Measurements from ENCODE around the gene IQCN.

IQCN gene

DNA sequence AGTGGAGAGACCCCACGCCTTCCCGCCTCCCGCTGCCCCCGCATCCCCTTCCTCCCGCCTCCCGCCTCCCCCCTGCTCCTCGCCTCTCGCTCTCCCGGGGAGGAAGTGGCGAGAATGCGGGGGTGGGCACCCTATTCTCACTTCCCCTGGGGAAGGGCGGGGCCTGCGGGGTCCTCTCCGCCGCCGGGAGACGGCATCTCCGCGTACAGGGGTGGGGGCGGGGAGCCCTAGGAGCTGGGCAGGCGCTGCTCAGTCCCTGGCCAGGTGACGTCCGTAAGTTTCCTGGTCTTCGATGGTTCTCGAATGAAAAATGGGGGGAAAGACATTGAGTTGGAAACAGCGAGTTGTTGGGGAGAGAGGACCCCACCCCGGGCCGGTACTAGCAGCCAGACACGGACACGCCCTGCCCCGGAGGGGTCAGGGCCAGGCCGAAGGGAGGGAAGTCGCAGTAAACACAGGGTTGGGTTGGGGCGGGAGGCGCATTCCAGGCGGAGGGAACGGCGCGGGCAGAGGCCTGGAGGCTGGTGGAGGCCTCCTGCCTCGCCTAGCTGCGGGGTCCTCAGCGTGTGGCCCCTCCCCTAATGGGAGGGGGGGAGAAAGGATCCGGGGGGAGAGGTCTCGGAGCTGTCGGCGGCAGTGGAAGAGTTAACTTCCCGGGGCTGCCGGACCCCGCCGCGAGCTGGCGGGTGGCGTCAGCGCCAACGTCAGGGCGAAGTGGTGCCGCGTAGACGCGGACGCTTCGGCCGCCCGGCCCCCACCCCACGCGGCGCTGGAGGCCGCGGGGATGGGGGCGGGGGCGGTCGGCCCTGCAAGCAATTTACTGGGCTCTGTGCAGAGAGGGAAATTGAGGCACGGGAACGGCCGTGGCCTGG, 17.6 kb upstream of the IQCN start:
- peak overlapping the region; percentile 88 for H4K8ac ChIP-seq (ENCODE audit: low read length)
- peak overlapping the region; percentile 22 to 96 for H2BK12ac ChIP-seq (ENCODE audit: low read length in 2 of 2)
- peak overlapping the region in 1 of 2 experiments; percentile 2 for H3K23ac ChIP-seq (ENCODE audit: low read length in 2 of 2)
- H2BK15ac ChIP-seq (ENCODE audit: low read depth, poor library complexity, severe bottlenecking) = peak overlapping the region; percentile 95
- peak; percentile 87 for DNase-seq
- peak overlapping the region; percentile 66 to 79 for H3K4me3 ChIP-seq (ENCODE audit: insufficient read depth in 1 of 2, low read depth in 1 of 2, low read length in 2 of 2)
- peak overlapping the region; percentile 94 for H2BK120ac ChIP-seq (ENCODE audit: low read depth, low read length)
- H3K4me1 ChIP-seq (ENCODE audit: control insufficient read depth, insufficient read depth, low read depth, low read length) = peaks cover 45% of the 10 kb centered on the region
- H3K4ac ChIP-seq (ENCODE audit: low read depth in 1 of 2, low read length in 2 of 2) = peak overlapping the region; percentile 27 to 45
- H3K79me1 ChIP-seq (replicated peaks; ENCODE audit: low read length, poor library complexity, severe bottlenecking) = no peaks in the 10 kb centered on the region
- peak overlapping the region; percentile 94 for H3K9ac ChIP-seq (ENCODE audit: low read length)
- H3K4me2 ChIP-seq (ENCODE audit: low read length, poor library complexity, severe bottlenecking) = peak overlapping the region; percentile 75
- peak overlapping the region; percentile 97 for H2BK5ac ChIP-seq (ENCODE audit: low read depth, low read length, poor library complexity, severe bottlenecking)
- peak overlapping the region; percentile 89 for H2AK5ac ChIP-seq (ENCODE audit: low read length, severe bottlenecking)
- H3K27ac ChIP-seq (ENCODE audit: low read length, poor library complexity, severe bottlenecking) = peak overlapping the region; percentile 94
- no peaks in the 10 kb centered on the region for H3K9me3 ChIP-seq (ENCODE audit: control insufficient read depth, low read length)
- peak overlapping the region; percentile 19 to 86 for H3K14ac ChIP-seq (ENCODE audit: low read length in 2 of 2)
- peak overlapping the region; percentile 98 for H4K91ac ChIP-seq (ENCODE audit: low read length)
- H3K27me3 ChIP-seq (ENCODE audit: control insufficient read depth in 1 of 2, insufficient read depth in 1 of 2, low read length in 2 of 2) = no peaks in the 10 kb centered on the region
- WGBS = under 1% methylated on average over 62 of the region's 75 CpGs
- no peaks in the 10 kb centered on the region for H3K36me3 ChIP-seq (ENCODE audit: control insufficient read depth in 1 of 2, insufficient read depth in 2 of 2, low read depth in 1 of 2, low read length in 2 of 2)
- H2AFZ ChIP-seq (ENCODE audit: low read depth, low read length) = no peak overlapping the region
- H3K18ac ChIP-seq (ENCODE audit: low read depth in 1 of 2, low read length in 2 of 2) = peak overlapping the region; percentile 81 to 98

GRCh38 chr19:18291019-18291524, 16.8 kb upstream of the IQCN start:
- Histone ChIP-seq H3K23ac (ENCODE audit: low read length in 2 of 2) (peak overlapping the region in 1 of 2 experiments; percentile 81), H3K36me3 (ENCODE audit: control insufficient read depth in 1 of 2, insufficient read depth in 2 of 2, low read depth in 1 of 2, low read length in 2 of 2) (no peaks in the 10 kb centered on the region), H3K27ac (ENCODE audit: low read length, poor library complexity, severe bottlenecking) (peak overlapping the region; percentile 57), H3K14ac (ENCODE audit: low read length in 2 of 2) (no peak overlapping the region), H2BK120ac (ENCODE audit: low read depth, low read length) (peak overlapping the region; percentile 94), H3K4ac (ENCODE audit: low read depth in 1 of 2, low read length in 2 of 2) (peak overlapping the region; percentile 45 to 90), H4K8ac (ENCODE audit: low read length) (peak overlapping the region; percentile 88), H2AFZ (ENCODE audit: low read depth, low read length) (no peak overlapping the region), H3K4me3 (ENCODE audit: insufficient read depth in 1 of 2, low read depth in 1 of 2, low read length in 2 of 2) (peak overlapping the region; percentile 66 to 79), H3K79me1 (replicated peaks; ENCODE audit: low read length, poor library complexity, severe bottlenecking) (no peaks in the 10 kb centered on the region), H3K9me3 (ENCODE audit: control insufficient read depth, low read length) (no peaks in the 10 kb centered on the region), H3K4me2 (ENCODE audit: low read length, poor library complexity, severe bottlenecking) (peak overlapping the region; percentile 75), H3K4me1 (ENCODE audit: control insufficient read depth, insufficient read depth, low read depth, low read length) (peaks cover 45% of the 10 kb centered on the region), H3K18ac (ENCODE audit: low read depth in 1 of 2, low read length in 2 of 2) (peak overlapping the region; percentile 81 to 89), H2BK5ac (ENCODE audit: low read depth, low read length, poor library complexity, severe bottlenecking) (peak overlapping the region; percentile 9), H3K27me3 (ENCODE audit: control insufficient read depth in 1 of 2, insufficient read depth in 1 of 2, low read length in 2 of 2) (no peaks in the 10 kb centered on the region), H3K9ac (ENCODE audit: low read length) (peak overlapping the region; percentile 94), H4K91ac (ENCODE audit: low read length) (peak overlapping the region; percentile 98), H2AK5ac (ENCODE audit: low read length, severe bottlenecking) (peak overlapping the region; percentile 86), H2BK12ac (ENCODE audit: low read length in 2 of 2) (peak overlapping the region; percentile 69 to 96), H2BK15ac (ENCODE audit: low read depth, poor library complexity, severe bottlenecking) (peak overlapping the region; percentile 95)
- DNase-seq = no peak
- 61% methylated on average over 20 of the region's 21 CpGs for WGBS

DNA sequence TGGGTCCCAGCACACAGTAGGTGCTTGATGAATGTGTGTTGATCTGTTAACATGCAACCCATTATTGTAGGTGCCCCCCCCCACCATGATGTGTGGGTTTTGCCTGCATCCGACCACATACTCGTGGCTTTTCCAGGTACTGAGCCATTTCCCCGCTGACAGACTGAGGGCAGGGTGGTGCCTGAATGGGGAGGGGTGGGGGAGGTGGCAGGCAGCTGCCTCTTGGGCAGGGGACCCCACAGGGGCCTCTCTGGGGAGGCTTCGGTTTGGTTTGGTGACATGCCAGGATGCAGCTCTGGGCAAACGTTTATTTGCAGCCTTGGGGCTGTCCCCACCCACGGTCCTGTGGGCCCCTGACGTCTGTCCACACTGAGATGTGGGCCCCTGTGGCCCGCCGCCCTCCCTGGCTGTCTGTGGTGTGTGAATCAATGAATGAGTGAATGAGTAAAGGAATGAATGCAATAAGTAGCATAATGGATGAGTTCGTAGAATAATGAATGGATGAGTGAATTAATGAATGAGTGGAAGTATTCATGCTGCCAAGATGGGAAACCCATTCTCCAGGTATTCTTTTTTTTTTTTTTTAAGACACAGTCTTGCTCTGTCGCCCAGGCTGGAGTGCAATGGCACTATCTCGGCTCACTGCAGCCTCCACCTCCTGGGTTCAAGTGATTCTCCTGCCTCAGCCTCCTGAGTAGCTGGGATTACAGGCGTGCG, 16.2 kb upstream of the IQCN start:
- Histone ChIP-seq H2BK15ac (ENCODE audit: low read depth, poor library complexity, severe bottlenecking) (peak overlapping the region; percentile 68), H3K14ac (ENCODE audit: low read length in 2 of 2) (peak overlapping the region in 1 of 2 experiments; percentile 18), H3K9me3 (ENCODE audit: control insufficient read depth, low read length) (no peaks in the 10 kb centered on the region), H2BK120ac (ENCODE audit: low read depth, low read length) (no peak overlapping the region), H3K27me3 (ENCODE audit: control insufficient read depth in 1 of 2, insufficient read depth in 1 of 2, low read length in 2 of 2) (no peaks in the 10 kb centered on the region), H2BK5ac (ENCODE audit: low read depth, low read length, poor library complexity, severe bottlenecking) (no peak overlapping the region), H3K36me3 (ENCODE audit: control insufficient read depth in 1 of 2, insufficient read depth in 2 of 2, low read depth in 1 of 2, low read length in 2 of 2) (no peaks in the 10 kb centered on the region), H3K79me1 (replicated peaks; ENCODE audit: low read length, poor library complexity, severe bottlenecking) (no peaks in the 10 kb centered on the region), H4K8ac (ENCODE audit: low read length) (peak overlapping the region; percentile 57), H2AFZ (ENCODE audit: low read depth, low read length) (no peak overlapping the region), H3K4me3 (ENCODE audit: insufficient read depth in 1 of 2, low read depth in 1 of 2, low read length in 2 of 2) (no peak overlapping the region), H3K4ac (ENCODE audit: low read depth in 1 of 2, low read length in 2 of 2) (peak overlapping the region in 1 of 2 experiments; percentile 11), H3K4me2 (ENCODE audit: low read length, poor library complexity, severe bottlenecking) (no peak overlapping the region), H3K27ac (ENCODE audit: low read length, poor library complexity, severe bottlenecking) (peak overlapping the region; percentile 18), H4K91ac (ENCODE audit: low read length) (peak overlapping the region; percentile 62), H3K18ac (ENCODE audit: low read depth in 1 of 2, low read length in 2 of 2) (peak overlapping the region in 1 of 2 experiments; percentile 67), H2AK5ac (ENCODE audit: low read length, severe bottlenecking) (peak overlapping the region; percentile 41), H3K9ac (ENCODE audit: low read length) (peak overlapping the region; percentile 36), H3K4me1 (ENCODE audit: control insufficient read depth, insufficient read depth, low read depth, low read length) (peaks cover 47% of the 10 kb centered on the region), H3K23ac (ENCODE audit: low read length in 2 of 2) (peak overlapping the region in 1 of 2 experiments; percentile 9), H2BK12ac (ENCODE audit: low read length in 2 of 2) (peak overlapping the region in 1 of 2 experiments; percentile 82)
- DNase-seq = no peak
- 81% methylated on average over 14 of the region's 14 CpGs for WGBS

All from mesenchymal stem cell (in vitro differentiated cells and primary cell).